Subcutaneous adipose tissue (tissue), 4 donors: ENCODE data around the gene UBE2E2. TPM values are rescaled to one million over a fixed set of nuclear protein-coding genes. Genes with fewer than 3 reads are reported as not detected.

Experiments
- CTCF ChIP-seq: fragments of 450-650 bp; IDR thresholded peaks from one replicate; pipeline ENCODE4 v1.5.1; 2016; ENCODE audit warnings: low read depth, mild to moderate bottlenecking, control low read depth, antibody characterized with exemption, moderate library complexity
- total RNA-seq, 4 donors: library from RNA; depleted of rRNA; stranded (reverse); fragments of >200 nt; gene quantifications; one replicate each; pipeline ENCODE4 v1.1.0, GENCODE V29; 2016

Gene UBE2E2
- total RNA-seq, 4 donors from 2014 or later, result 48.0 to 89.0 (median 63.4) TPM

- TF ChIP-seq CTCF, result no peak
Measured at GRCh38 chr3:23442598-23443383, 239.7 kb downstream of the UBE2E2 start.

GRCh38 chr3:23444386-23444785 is 241.3 kb downstream of the UBE2E2 start:
- TF ChIP-seq CTCF, result no peak

GRCh38 chr3:23446301-23446700 is 243.2 kb downstream of the UBE2E2 start:
- no peak for TF ChIP-seq CTCF

GRCh38 chr3:23448998-23449537 is 245.9 kb downstream of the UBE2E2 start:
- TF ChIP-seq CTCF, result no peak

- TF ChIP-seq CTCF, result no peak
Measured at GRCh38 chr3:23450051-23450450, 246.9 kb downstream of the UBE2E2 start.

GRCh38 chr3:23450806-23451205 is 247.7 kb downstream of the UBE2E2 start:
- no peak for TF ChIP-seq CTCF

- TF ChIP-seq CTCF, result no peak
Measured at GRCh38 chr3:23452408-23452807, 249.3 kb downstream of the UBE2E2 start.
